ENCODE results near the gene LDLR. TPM values are rescaled to one million over a fixed set of nuclear protein-coding genes. Genes with fewer than 3 reads are reported as not detected.

The LDLR gene
- total RNA-seq, 4 donors from 2014 or later = 11.0 to 31.1 (median 23.3) TPM

DNA sequence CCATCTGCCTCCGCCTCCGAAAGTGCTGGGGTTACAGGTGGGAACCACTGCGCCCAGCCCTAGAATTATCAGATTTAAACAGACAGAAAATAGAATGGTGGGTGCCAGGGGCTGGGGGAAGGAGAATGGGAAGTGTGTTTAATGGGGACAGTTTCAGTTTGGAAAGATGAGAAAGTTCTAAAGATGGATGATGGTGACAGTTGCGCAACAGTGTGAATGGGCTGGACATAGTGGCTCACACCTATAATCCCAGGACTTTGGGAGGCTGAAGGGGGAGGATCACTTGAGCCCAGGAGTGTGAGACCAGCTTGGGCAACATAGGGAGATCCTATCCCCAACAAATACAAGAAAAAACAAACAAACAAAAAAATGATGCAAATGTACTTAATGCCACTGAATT lies 92.2 kb downstream of the LDLR start:
- TF ChIP-seq, protein P1, sequence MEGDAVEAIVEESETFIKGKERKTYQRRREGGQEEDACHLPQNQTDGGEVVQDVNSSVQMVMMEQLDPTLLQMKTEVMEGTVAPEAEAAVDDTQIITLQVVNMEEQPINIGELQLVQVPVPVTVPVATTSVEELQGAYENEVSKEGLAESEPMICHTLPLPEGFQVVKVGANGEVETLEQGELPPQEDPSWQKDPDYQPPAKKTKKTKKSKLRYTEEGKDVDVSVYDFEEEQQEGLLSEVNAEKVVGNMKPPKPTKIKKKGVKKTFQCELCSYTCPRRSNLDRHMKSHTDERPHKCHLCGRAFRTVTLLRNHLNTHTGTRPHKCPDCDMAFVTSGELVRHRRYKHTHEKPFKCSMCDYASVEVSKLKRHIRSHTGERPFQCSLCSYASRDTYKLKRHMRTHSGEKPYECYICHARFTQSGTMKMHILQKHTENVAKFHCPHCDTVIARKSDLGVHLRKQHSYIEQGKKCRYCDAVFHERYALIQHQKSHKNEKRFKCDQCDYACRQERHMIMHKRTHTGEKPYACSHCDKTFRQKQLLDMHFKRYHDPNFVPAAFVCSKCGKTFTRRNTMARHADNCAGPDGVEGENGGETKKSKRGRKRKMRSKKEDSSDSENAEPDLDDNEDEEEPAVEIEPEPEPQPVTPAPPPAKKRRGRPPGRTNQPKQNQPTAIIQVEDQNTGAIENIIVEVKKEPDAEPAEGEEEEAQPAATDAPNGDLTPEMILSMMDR (IDR thresholded peaks at IDR 0.05; ENCODE audit: low read depth) = no peak

Other genes starting within 250 kb of the LDLR start
- gene C19orf38, start 241.0 kb upstream of the LDLR start, total RNA-seq = 10 to 100 TPM in 1 of 4 donors, 1 to 10 TPM in 1, under 1 TPM in 1, not detected in 1; 0.98 to 16.7 (median 5.1) TPM
- gene CARM1, start 217.9 kb upstream of the LDLR start, total RNA-seq = 10 to 100 TPM; 16.7 to 19.6 (median 18.4) TPM
- gene YIPF2, start 160.8 kb upstream of the LDLR start, total RNA-seq = 10 to 100 TPM; 25.9 to 44.6 (median 35.6) TPM
- 10 to 100 TPM; 14.4 to 35.6 (median 20.9) TPM for gene TIMM29, start 160.7 kb upstream of the LDLR start, total RNA-seq
- gene SMARCA4, start 128.4 kb upstream of the LDLR start, total RNA-seq = 10 to 100 TPM; 29.7 to 57.5 (median 39.1) TPM
- 1 to 10 TPM; 1.3 to 5.1 (median 4.2) TPM for gene SPC24, start 66.3 kb downstream of the LDLR start, total RNA-seq
- 100 to 1,000 TPM; 156 to 414 (median 327) TPM for gene KANK2, start 108.1 kb downstream of the LDLR start, total RNA-seq
- 10 to 100 TPM in 2 of 4 donors, 1 to 10 TPM in 2; 1.9 to 27.7 (median 14.8) TPM for gene ANGPTL8, start 150.2 kb downstream of the LDLR start, total RNA-seq
- 100 to 1,000 TPM in 1 of 4 donors, 10 to 100 TPM in 3; 28.4 to 149 (median 40.6) TPM for gene DOCK6, start 173.1 kb downstream of the LDLR start, total RNA-seq
- not detected for gene TSPAN16, start 206.7 kb downstream of the LDLR start, total RNA-seq

All from subcutaneous adipose tissue (tissue), 4 donors.